ENCODE data around the gene B4GALT2.

The B4GALT2 gene

GRCh38 chr1:44030605-44031251 is 51.7 kb downstream of the B4GALT2 start:
- DNase-seq, result no peak

GRCh38 chr1:44031252-44032169 is 52.5 kb downstream of the B4GALT2 start, which contains the start of gene SLC6A9:
SLC6A9 (minus strand) TSS chr1:44031462; CDS start chr1:44024277, 7,185 bp downstream.
- DNase-seq, result no peak

- DNase-seq, result no peak
Measured at GRCh38 chr1:44032170-44032790, 53.3 kb downstream of the B4GALT2 start.

GRCh38 chr1:44033041-44033575 is 54.1 kb downstream of the B4GALT2 start:
- no peak for DNase-seq

GRCh38 chr1:44033756-44034155 is 54.7 kb downstream of the B4GALT2 start:
- DNase-seq, result no peak

GRCh38 chr1:44034423-44034822 is 55.4 kb downstream of the B4GALT2 start:
- no peak for DNase-seq

- no peak for DNase-seq
Measured at GRCh38 chr1:44034976-44035716, 56.1 kb downstream of the B4GALT2 start.

- no peak for DNase-seq
Measured at GRCh38 chr1:44035726-44036408, 56.9 kb downstream of the B4GALT2 start.

GRCh38 chr1:44036409-44037139 is 57.6 kb downstream of the B4GALT2 start:
- DNase-seq, result peak; percentile 81

- no peak for DNase-seq
Measured at GRCh38 chr1:44037154-44037553, 58.1 kb downstream of the B4GALT2 start.

GRCh38 chr1:44038876-44039657 is 60.1 kb downstream of the B4GALT2 start:
- no peak for DNase-seq

- DNase-seq, result no peak
Measured at GRCh38 chr1:44040418-44040817, 61.4 kb downstream of the B4GALT2 start.

Measured in NCI-H774 (cell line).